ENCODE data around the gene HMMR. TPM values are rescaled to one million over a fixed set of nuclear protein-coding genes. Genes with fewer than 3 reads are reported as not detected.
A peak's percentile ranks its signal among the peaks of the same experiment; 100 is the strongest.

The HMMR gene
- total and polyA plus RNA-seq, 2 donors (not counting 1 experiment from before 2014, with no cell fraction given) = 0.34 to 1.6 TPM

- ChIA-PET CTCF (interaction anchor here (1.1 to 4.0 kb wide), 4 partner anchors 21 to 44 kb away, joined by 3 to 37 read pairs (median 15); partner anchors contain the start of genes HMMR and NUDCD2), POLR2A (interaction anchor here (0.6 to 4.0 kb wide), 3 partner anchors 41 to 412 kb away, joined by 3 to 40 read pairs (median 5); partner anchors contain the start of genes HMMR and NUDCD2)
- H3K27ac Mint-ChIP-seq = peak overlapping the region; percentile 98
- peak overlapping the region; percentile 61 to 94 (median 83) for H3K4me3 ChIP-seq (ENCODE audit: control extremely low read depth in 1 of 5, extremely low read depth in 1 of 5, insufficient read depth in 1 of 5, low read depth in 2 of 5, low read length in 4 of 5)
- no peaks in the 10 kb centered on the region for H3K9me3 ChIP-seq (ENCODE audit: control extremely low read depth in 1 of 3, control insufficient read depth in 2 of 3, insufficient read depth in 1 of 3, low read length in 2 of 3)
- H3K9ac ChIP-seq (ENCODE audit: low read length) = peak overlapping the region; percentile 88
- H3K36me3 ChIP-seq (replicated peaks in 1 of 2; ENCODE audit: control extremely low read depth in 1 of 2, control insufficient read depth in 1 of 2, extremely low read depth in 1 of 2, insufficient read depth in 2 of 2, low read length in 1 of 2) = peaks cover 0 to under 1% of the 10 kb centered on the region in 2 experiments
- peaks cover 41% of the 10 kb centered on the region for H3K79me2 ChIP-seq (ENCODE audit: control insufficient read depth, insufficient read depth, low read length)
- peak overlapping the region; percentile 77 for H2AFZ ChIP-seq (ENCODE audit: insufficient read depth, low read depth, low read length, poor library complexity, severe bottlenecking)
- no peaks in the 10 kb centered on the region for H3K27me3 Mint-ChIP-seq
- TF ChIP-seq EZH2 (IDR thresholded peaks at IDR 0.05; ENCODE audit: borderline replicate concordance, insufficient read depth, low read depth, low read length, poor library complexity, severe bottlenecking) = no peak
- TF ChIP-seq, protein P1, sequence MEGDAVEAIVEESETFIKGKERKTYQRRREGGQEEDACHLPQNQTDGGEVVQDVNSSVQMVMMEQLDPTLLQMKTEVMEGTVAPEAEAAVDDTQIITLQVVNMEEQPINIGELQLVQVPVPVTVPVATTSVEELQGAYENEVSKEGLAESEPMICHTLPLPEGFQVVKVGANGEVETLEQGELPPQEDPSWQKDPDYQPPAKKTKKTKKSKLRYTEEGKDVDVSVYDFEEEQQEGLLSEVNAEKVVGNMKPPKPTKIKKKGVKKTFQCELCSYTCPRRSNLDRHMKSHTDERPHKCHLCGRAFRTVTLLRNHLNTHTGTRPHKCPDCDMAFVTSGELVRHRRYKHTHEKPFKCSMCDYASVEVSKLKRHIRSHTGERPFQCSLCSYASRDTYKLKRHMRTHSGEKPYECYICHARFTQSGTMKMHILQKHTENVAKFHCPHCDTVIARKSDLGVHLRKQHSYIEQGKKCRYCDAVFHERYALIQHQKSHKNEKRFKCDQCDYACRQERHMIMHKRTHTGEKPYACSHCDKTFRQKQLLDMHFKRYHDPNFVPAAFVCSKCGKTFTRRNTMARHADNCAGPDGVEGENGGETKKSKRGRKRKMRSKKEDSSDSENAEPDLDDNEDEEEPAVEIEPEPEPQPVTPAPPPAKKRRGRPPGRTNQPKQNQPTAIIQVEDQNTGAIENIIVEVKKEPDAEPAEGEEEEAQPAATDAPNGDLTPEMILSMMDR (IDR thresholded peaks at IDR 0.05) = no peak
- H3K27me3 ChIP-seq (replicated peaks in 1 of 4; ENCODE audit: control extremely low read depth in 1 of 4, control insufficient read depth in 3 of 4, insufficient read depth in 4 of 4, low read length in 3 of 4) = no peaks in the 10 kb centered on the region
- ATAC-seq (ENCODE audit: low read depth) (no peak), DNase-seq (peak; percentile 59)
- H3K4me2 ChIP-seq (replicated peaks; ENCODE audit: low read depth, low read length, poor library complexity, severe bottlenecking) = peak overlapping the region; percentile 80
- H3K4me1 Mint-ChIP-seq = peaks cover 51% of the 10 kb centered on the region
- peak overlapping the region; percentile 93 to 95 for H3K27ac ChIP-seq (ENCODE audit: low read length in 2 of 2)
- H3K9me3 Mint-ChIP-seq (ENCODE audit: insufficient read depth) = no peaks in the 10 kb centered on the region
- peaks cover 43 to 48% of the 10 kb centered on the region in 2 donors for H3K4me1 ChIP-seq (ENCODE audit: control insufficient read depth in 2 of 2, insufficient read depth in 2 of 2, low read length in 2 of 2)
- no peaks in the 10 kb centered on the region for H4K20me1 ChIP-seq (ENCODE audit: control insufficient read depth, insufficient read depth, low read length, poor library complexity, severe bottlenecking)
- H3K4me3 Mint-ChIP-seq = peak overlapping the region; percentile 98
- 0% methylated on average over 19 of the region's 27 CpGs for WGBS (ENCODE audit: insufficient coverage)
- intact Hi-C loops (cut with micrococcal nuclease) = no loop called here
Observed at GRCh38 chr5:163504079-163504931, 43.9 kb downstream of the HMMR start.
